Measurements from ENCODE around the gene BRAT1. TPM values are rescaled to one million over a fixed set of nuclear protein-coding genes. Genes with fewer than 3 reads are reported as not detected.

Gene BRAT1
- total and polyA plus RNA-seq, 7 donors = 9.6 to 25.9 (median 20.0) TPM

DNA sequence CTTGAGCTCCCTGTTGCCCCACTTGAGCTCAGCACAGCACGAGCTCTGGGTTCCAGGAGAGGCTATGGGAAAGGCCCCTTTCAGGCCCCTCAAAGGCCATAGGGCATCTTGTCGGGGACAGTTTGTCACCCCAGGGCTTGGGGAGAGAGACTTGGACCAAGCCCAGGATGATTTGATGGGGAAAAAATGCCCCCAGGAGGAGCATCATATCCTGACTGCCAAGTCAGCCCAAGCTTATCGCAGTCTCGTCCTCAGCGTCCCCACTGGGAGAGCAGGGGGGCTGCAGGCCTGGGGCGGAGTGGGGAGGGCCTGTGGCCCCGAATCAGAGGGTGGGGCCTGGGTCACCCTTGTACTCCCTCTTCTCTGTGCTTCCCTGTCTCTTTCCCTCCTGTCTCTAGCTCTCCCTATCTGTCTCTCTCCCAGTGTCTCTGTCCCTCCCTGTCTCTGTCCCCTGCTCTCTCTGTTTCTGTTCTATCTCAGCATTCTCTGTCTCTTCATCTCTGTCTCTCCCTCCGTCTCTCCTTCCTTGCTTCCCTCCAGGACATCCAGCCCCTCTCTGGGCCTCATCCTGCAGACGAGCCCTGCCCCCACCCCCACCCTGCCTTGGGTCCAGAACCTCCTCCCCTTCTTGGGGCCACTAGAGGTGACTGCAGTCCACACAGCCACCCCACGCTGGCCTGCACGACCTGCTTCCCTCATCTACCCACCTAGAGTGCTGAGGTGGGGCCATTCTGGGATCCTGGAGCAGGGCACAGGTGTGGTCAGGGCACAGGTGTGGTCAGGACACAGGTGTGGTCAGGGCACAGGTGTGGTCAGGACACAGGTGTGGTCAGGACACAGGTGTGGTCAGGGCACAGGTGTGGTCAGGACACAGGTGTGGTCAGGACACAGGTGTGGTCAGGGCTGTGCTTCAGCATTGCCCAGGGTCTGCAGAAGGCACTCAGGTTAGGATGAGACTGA, 61.8 kb downstream of the BRAT1 start:
- H3K27ac ChIP-seq = no peak overlapping the region
- 48 to 66% methylated on average over 10 to 11 of the region's 11 CpGs for WGBS, 2 donors
- H3K27me3 ChIP-seq = peaks cover 0 to 55% (median 27%) of the 10 kb centered on the region in 3 donors
- H3K4me1 ChIP-seq = no peaks in the 10 kb centered on the region
- no peak overlapping the region for H3K4me3 ChIP-seq
- TF ChIP-seq POLR2AphosphoS5 (IDR thresholded peaks at IDR 0.05) (no peak), EP300 (IDR thresholded peaks at IDR 0.05) (no peak), POLR2A (IDR thresholded peaks at IDR 0.05) (no peak)
- TF ChIP-seq, protein P1, sequence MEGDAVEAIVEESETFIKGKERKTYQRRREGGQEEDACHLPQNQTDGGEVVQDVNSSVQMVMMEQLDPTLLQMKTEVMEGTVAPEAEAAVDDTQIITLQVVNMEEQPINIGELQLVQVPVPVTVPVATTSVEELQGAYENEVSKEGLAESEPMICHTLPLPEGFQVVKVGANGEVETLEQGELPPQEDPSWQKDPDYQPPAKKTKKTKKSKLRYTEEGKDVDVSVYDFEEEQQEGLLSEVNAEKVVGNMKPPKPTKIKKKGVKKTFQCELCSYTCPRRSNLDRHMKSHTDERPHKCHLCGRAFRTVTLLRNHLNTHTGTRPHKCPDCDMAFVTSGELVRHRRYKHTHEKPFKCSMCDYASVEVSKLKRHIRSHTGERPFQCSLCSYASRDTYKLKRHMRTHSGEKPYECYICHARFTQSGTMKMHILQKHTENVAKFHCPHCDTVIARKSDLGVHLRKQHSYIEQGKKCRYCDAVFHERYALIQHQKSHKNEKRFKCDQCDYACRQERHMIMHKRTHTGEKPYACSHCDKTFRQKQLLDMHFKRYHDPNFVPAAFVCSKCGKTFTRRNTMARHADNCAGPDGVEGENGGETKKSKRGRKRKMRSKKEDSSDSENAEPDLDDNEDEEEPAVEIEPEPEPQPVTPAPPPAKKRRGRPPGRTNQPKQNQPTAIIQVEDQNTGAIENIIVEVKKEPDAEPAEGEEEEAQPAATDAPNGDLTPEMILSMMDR (IDR thresholded peaks at IDR 0.05) = no peak
- H3K9me3 ChIP-seq = no peaks in the 10 kb centered on the region
- DNase-seq = no peak
- intact Hi-C loops (cut with DNase I) = no loop called here
- H3K36me3 ChIP-seq = no peaks in the 10 kb centered on the region

DNA sequence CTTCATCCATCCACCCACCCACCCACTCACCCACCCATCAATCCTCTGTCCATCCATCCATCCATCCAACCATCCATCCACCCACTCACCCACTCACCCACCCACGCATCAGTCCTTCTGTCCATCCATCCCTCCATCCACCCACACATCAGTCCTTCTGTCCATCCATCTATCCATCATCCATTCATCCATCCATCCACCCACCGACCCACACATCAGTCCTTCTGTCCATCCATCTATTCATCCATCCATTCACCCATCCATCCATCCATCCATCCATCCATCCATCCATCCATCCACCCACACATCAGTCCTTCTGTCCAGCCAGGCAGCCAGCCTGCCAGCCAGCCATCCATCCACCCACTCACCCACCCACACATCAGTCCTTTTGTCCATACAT, 63.3 kb downstream of the BRAT1 start:
- Histone ChIP-seq H3K4me1 (peaks cover 0 to 11% (median 10%) of the 10 kb centered on the region in 4 donors), H3K36me3 (no peaks in the 10 kb centered on the region), H3K4me3 (no peak overlapping the region), H3K27me3 (peaks cover 0 to 55% (median 27%) of the 10 kb centered on the region in 3 donors), H3K27ac (no peak overlapping the region), H3K9me3 (no peaks in the 10 kb centered on the region)
- 99% methylated on average over 2 of the region's 2 CpGs for WGBS, 2 donors
- TF ChIP-seq, protein P1 (IDR thresholded peaks at IDR 0.05) = no peak
- TF ChIP-seq EP300 (IDR thresholded peaks at IDR 0.05) (no peak), POLR2A (IDR thresholded peaks at IDR 0.05) (no peak), POLR2AphosphoS5 (IDR thresholded peaks at IDR 0.05) (no peak)
- intact Hi-C loops (cut with DNase I) = no loop called here
- DNase-seq = no peak

DNA sequence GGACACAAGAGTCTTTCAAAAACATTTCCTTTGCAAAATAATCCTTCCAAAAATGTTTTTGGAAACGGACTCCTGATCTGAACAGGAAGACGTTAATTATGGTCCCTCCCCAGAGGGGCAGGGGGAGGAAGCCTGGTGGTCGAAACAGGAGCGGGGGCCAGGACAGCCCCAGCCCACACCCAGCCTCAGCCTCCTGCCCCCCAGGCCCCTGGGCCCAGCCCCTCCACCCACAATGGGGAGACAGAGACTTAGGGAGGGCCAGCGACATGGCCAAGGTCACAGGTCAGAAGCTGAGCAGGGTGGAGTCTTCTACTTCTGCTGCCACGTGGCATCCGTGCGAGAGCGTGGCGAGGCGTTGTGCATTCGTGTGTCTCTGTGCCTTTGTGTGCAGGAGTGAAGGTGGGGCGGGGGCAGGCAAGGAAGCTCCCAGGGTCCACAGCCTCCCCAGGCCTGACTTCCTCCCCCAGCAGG, 65.1 kb downstream of the BRAT1 start:
- Histone ChIP-seq H3K4me1 (peaks cover 0 to 12% (median 10%) of the 10 kb centered on the region in 4 donors), H3K9me3 (no peaks in the 10 kb centered on the region), H3K27me3 (peaks cover 0 to 51% (median 16%) of the 10 kb centered on the region in 3 donors), H3K4me3 (no peak overlapping the region), H3K36me3 (no peaks in the 10 kb centered on the region), H3K27ac (peak overlapping the region; percentile 17 to 60 (median 34))
- 66 to 73% methylated on average over 13 of the region's 13 CpGs for WGBS, 2 donors
- no peak for DNase-seq
- no peak for TF ChIP-seq EP300 (IDR thresholded peaks at IDR 0.05)
- no peak for TF ChIP-seq POLR2AphosphoS5 (IDR thresholded peaks at IDR 0.05)
- no peak for TF ChIP-seq POLR2A (IDR thresholded peaks at IDR 0.05)
- TF ChIP-seq, protein P1 (IDR thresholded peaks at IDR 0.05) = no peak
- intact Hi-C loops (cut with DNase I) = no loop called here

DNA sequence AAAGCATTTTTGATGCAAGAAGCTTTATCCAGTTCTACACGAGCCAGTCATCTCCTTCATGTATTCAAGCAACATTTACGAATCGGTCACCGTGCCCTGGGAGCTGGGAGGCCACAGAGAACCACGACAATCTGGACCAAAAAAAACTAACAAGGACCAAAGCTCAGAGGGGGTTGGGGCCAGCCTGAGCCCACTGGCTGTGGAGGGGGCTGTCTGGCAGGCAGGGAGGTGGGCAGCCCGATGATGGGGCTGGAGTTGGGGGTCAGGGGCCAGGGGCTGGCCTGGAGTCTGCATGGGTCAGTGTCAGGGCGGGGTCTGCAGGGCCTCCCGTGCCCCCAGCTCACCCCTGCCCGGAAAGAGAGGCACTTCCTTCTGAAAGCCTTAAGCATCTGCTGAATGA, 66.6 kb downstream of the BRAT1 start:
- peaks cover 0 to 12% (median 10%) of the 10 kb centered on the region in 4 donors for H3K4me1 ChIP-seq
- H3K27me3 ChIP-seq = peaks cover 0 to 46% (median 8%) of the 10 kb centered on the region in 3 donors
- no peak for DNase-seq
- TF ChIP-seq POLR2A (IDR thresholded peaks at IDR 0.05) (no peak), EP300 (IDR thresholded peaks at IDR 0.05) (no peak)
- TF ChIP-seq, protein P1 (IDR thresholded peaks at IDR 0.05) = no peak
- no peaks in the 10 kb centered on the region for H3K9me3 ChIP-seq
- intact Hi-C loops (cut with DNase I) = no loop called here
- H3K36me3 ChIP-seq = no peaks in the 10 kb centered on the region
- peak overlapping the region; percentile 31 to 54 (median 42) for H3K27ac ChIP-seq
- H3K4me3 ChIP-seq = no peak overlapping the region
- WGBS, 2 donors = 44 to 45% methylated on average over 9 of the region's 9 CpGs

All from sigmoid colon (tissue), 7 donors.